Heart left ventricle (tissue), 13 donors: ENCODE measurements around the gene NETO2.

ENCODE experiments used
- CTCF ChIP-seq, 12 donors: fragments of 200-600 bp; sonication (generic) in 4 of 12; IDR thresholded peaks; one replicate each; pipeline versions ENCODE4 v1.5.0 to v1.8.0; 2018 to 2022; ENCODE audit warnings: antibody characterized with exemption in 12 of 12, mild to moderate bottlenecking in 5 of 12
- POLR2A ChIP-seq, 2 donors: fragments of 450-650 bp; IDR thresholded peaks; one replicate each; pipeline ENCODE4 v1.6.1; 2017; ENCODE audit warnings: antibody characterized with exemption in 2 of 2, mild to moderate bottlenecking in 2 of 2, moderate library complexity in 2 of 2
- donor health status: ischemic (EF 13 %, LVEDD 7.1; RV severe dilation, severe dysfunction).
- donor health status: DM: no; HTN: yes; CAD: no.
- donor health status: DM: no; HTN: no; CAD: no.
- donor health status: ischemic (EF 25% LVEDD 6.9; RV normal size, moderate dysfunction).
- donor health status: ischemic (EF 25% LVEDD 5.7; RV mildly dilated, moderate dysfunction).
- donor health status: ischemic (EF 35%, LVEDD 5.7; RV mildly dilated, moderate dysfunction).
- donor health status: nonischemic (EF 11% LVEDD 7.7; RV severe dilation, severe dysfunction).
- donor health status: DM: yes; HTN: yes; CAD: no.
- donor health status: PGD.
- donor health status: ischemic (EF 29% LVEDD 5.4; RV normal size, mild dysfunction).
- donor health status: nonischemic (EF 23%, LVEDD 6.1; RV moderate dilation, normal function).

GRCh38 chr16:47055136-47055885 is 88.4 kb downstream of the NETO2 start:
- TF ChIP-seq CTCF (IDR thresholded peaks at IDR 0.05) (no peak), POLR2A (IDR thresholded peaks at IDR 0.05) (no peak)
